OCI-LY7 (cell line): Measurements from ENCODE around the gene DAGLA.

ENCODE experiments used
- CTCF ChIP-seq: fragments of 200-600 bp; sonication (generic); conservative IDR thresholded peaks from 2 replicates; pipeline ENCODE4 v1.5.1; 2014; ENCODE audit warnings: mild to moderate bottlenecking, antibody characterized with exemption, low read length, moderate library complexity, mixed read lengths
- EZH2phosphoT487 ChIP-seq: fragments of 200-600 bp; sonication (generic); IDR thresholded peaks from 2 replicates; pipeline ENCODE4 v1.6.1; 2018; ENCODE audit warnings: low read depth, borderline replicate concordance, mild to moderate bottlenecking, mixed run types, antibody characterized with exemption, low read length, moderate library complexity, mixed read lengths

- TF ChIP-seq CTCF (no peak), EZH2phosphoT487 (no peak)
These were observed 51.9 kb downstream of the DAGLA start for GRCh38 chr11:61731952-61732675.
